ENCODE data around the gene CLCN4. TPM values are rescaled to one million over a fixed set of nuclear protein-coding genes. Genes with fewer than 3 reads are reported as not detected.
A peak's percentile ranks its signal among the peaks of the same experiment; 100 is the strongest.

The CLCN4 gene
- total and polyA plus RNA-seq, 2 donors (not counting 1 experiment from before 2014, with no cell fraction given), result 7.7 to 9.1 TPM

GRCh38 chrX:10184411-10184810 is 27.6 kb downstream of the CLCN4 start:
- H3K4me1 Mint-ChIP-seq, result peaks cover 6% of the 10 kb centered on the region
- Histone ChIP-seq H2AFZ (ENCODE audit: insufficient read depth, low read depth, low read length, poor library complexity, severe bottlenecking) (no peak overlapping the region), H3K4me3 (ENCODE audit: control extremely low read depth in 1 of 5, extremely low read depth in 1 of 5, insufficient read depth in 1 of 5, low read depth in 2 of 5, low read length in 4 of 5) (no peak overlapping the region), H3K36me3 (replicated peaks in 1 of 2; ENCODE audit: control extremely low read depth in 1 of 2, control insufficient read depth in 1 of 2, extremely low read depth in 1 of 2, insufficient read depth in 2 of 2, low read length in 1 of 2) (peaks cover 0 to 22% of the 10 kb centered on the region in 2 experiments), H3K79me2 (ENCODE audit: control insufficient read depth, insufficient read depth, low read length) (peaks cover 23% of the 10 kb centered on the region), H3K4me1 (ENCODE audit: control insufficient read depth in 2 of 2, insufficient read depth in 2 of 2, low read length in 2 of 2) (no peaks in the 10 kb centered on the region), H3K9me3 (ENCODE audit: control extremely low read depth in 1 of 3, control insufficient read depth in 2 of 3, insufficient read depth in 1 of 3, low read length in 2 of 3) (no peaks in the 10 kb centered on the region), H4K20me1 (ENCODE audit: control insufficient read depth, insufficient read depth, low read length, poor library complexity, severe bottlenecking) (peaks cover 7% of the 10 kb centered on the region), H3K4me2 (replicated peaks; ENCODE audit: low read depth, low read length, poor library complexity, severe bottlenecking) (no peak overlapping the region), H3K27ac (ENCODE audit: low read length in 2 of 2) (no peak overlapping the region), H3K27me3 (replicated peaks in 1 of 4; ENCODE audit: control extremely low read depth in 1 of 4, control insufficient read depth in 3 of 4, insufficient read depth in 4 of 4, low read length in 3 of 4) (no peaks in the 10 kb centered on the region), H3K9ac (ENCODE audit: low read length) (no peak overlapping the region)
- no peaks in the 10 kb centered on the region for H3K9me3 Mint-ChIP-seq (ENCODE audit: insufficient read depth)
- no peak overlapping the region for H3K27ac Mint-ChIP-seq
- intact Hi-C loops (cut with micrococcal nuclease), result no loop called here
- no peak overlapping the region for H3K4me3 Mint-ChIP-seq
- ChIA-PET CTCF (interaction anchor here (0.7 kb wide), 1 partner anchor 9 kb away, joined by 3 read pairs; no protein-coding TSS in a partner anchor), POLR2A (no interaction called here)
- ATAC-seq (ENCODE audit: low read depth) (no peak), DNase-seq (no peak)
- WGBS (ENCODE audit: insufficient coverage), result no CpG with 5 or more reads among the region's 2 CpGs
- H3K27me3 Mint-ChIP-seq, result no peaks in the 10 kb centered on the region
- no peak for TF ChIP-seq EZH2 (IDR thresholded peaks at IDR 0.05; ENCODE audit: borderline replicate concordance, insufficient read depth, low read depth, low read length, poor library complexity, severe bottlenecking)
- TF ChIP-seq CTCF (IDR thresholded peaks at IDR 0.05), result no peak

- H3K4me3 Mint-ChIP-seq, result no peak overlapping the region
- 95% methylated on average over 4 of the region's 9 CpGs for WGBS (ENCODE audit: insufficient coverage)
- no peaks in the 10 kb centered on the region for H3K9me3 Mint-ChIP-seq (ENCODE audit: insufficient read depth)
Observed at GRCh38 chrX:10186355-10186754, 29.6 kb downstream of the CLCN4 start.

More at GRCh38 chrX:10186355-10186754, 29.6 kb downstream of the CLCN4 start:
- Mint-ChIP-seq H3K27me3 (no peaks in the 10 kb centered on the region), H3K4me1 (peaks cover 15% of the 10 kb centered on the region), H3K27ac (peak overlapping the region; percentile 15)
- Histone ChIP-seq H3K4me1 (ENCODE audit: control insufficient read depth in 2 of 2, insufficient read depth in 2 of 2, low read length in 2 of 2) (no peaks in the 10 kb centered on the region), H3K9me3 (ENCODE audit: control extremely low read depth in 1 of 3, control insufficient read depth in 2 of 3, insufficient read depth in 1 of 3, low read length in 2 of 3) (no peaks in the 10 kb centered on the region), H3K4me2 (replicated peaks; ENCODE audit: low read depth, low read length, poor library complexity, severe bottlenecking) (no peak overlapping the region), H3K27me3 (replicated peaks in 1 of 4; ENCODE audit: control extremely low read depth in 1 of 4, control insufficient read depth in 3 of 4, insufficient read depth in 4 of 4, low read length in 3 of 4) (no peaks in the 10 kb centered on the region), H4K20me1 (ENCODE audit: control insufficient read depth, insufficient read depth, low read length, poor library complexity, severe bottlenecking) (peaks cover 5% of the 10 kb centered on the region), H3K36me3 (replicated peaks in 1 of 2; ENCODE audit: control extremely low read depth in 1 of 2, control insufficient read depth in 1 of 2, extremely low read depth in 1 of 2, insufficient read depth in 2 of 2, low read length in 1 of 2) (peaks cover 0 to 21% of the 10 kb centered on the region in 2 experiments), H3K79me2 (ENCODE audit: control insufficient read depth, insufficient read depth, low read length) (peaks cover 18% of the 10 kb centered on the region), H3K9ac (ENCODE audit: low read length) (no peak overlapping the region), H3K27ac (ENCODE audit: low read length in 2 of 2) (no peak overlapping the region), H3K4me3 (ENCODE audit: control extremely low read depth in 1 of 5, extremely low read depth in 1 of 5, insufficient read depth in 1 of 5, low read depth in 2 of 5, low read length in 4 of 5) (no peak overlapping the region), H2AFZ (ENCODE audit: insufficient read depth, low read depth, low read length, poor library complexity, severe bottlenecking) (no peak overlapping the region)
- TF ChIP-seq EZH2 (IDR thresholded peaks at IDR 0.05; ENCODE audit: borderline replicate concordance, insufficient read depth, low read depth, low read length, poor library complexity, severe bottlenecking), result no peak
- TF ChIP-seq CTCF (IDR thresholded peaks at IDR 0.05), result no peak
- ATAC-seq (ENCODE audit: low read depth) (no peak), DNase-seq (no peak)
- CTCF ChIA-PET, result interaction anchor here (2.2 to 6.8 kb wide), 4 partner anchors 414 to 951 kb away, joined by 7 to 133 read pairs (median 113); partner anchors contain the start of gene MID1
- POLR2A ChIA-PET, result no interaction called here
- intact Hi-C loops (cut with micrococcal nuclease), result no loop called here
